HepG2 (cell line): Measurements from ENCODE around the gene CADPS2. TPM values are rescaled to one million over a fixed set of nuclear protein-coding genes. Genes with fewer than 3 reads are reported as not detected.

ENCODE experiments used
- ATAC-seq: fragments of 200-7000 bp; cut with Tn5 transposase; 3 replicates; pipeline ENCODE4 v1.9.1; 2020; ENCODE audit warnings: mild to moderate bottlenecking, moderate library complexity
- BruUV-seq: library from RNA; stranded (reverse); fragments of 400-500 nt; replicated peaks from 2 replicates; lab custom pipeline; 2021; lab: Mats Ljungman, UMichigan
- CTCF ChIA-PET: fragments of 300-600 bp; formaldehyde crosslinking; extraction: SDS; loops from one replicate; lab custom pipeline; 2021; ENCODE audit warnings: low total read pairs, inconsistent platforms, low intra/inter-chr PET ratio; lab: Yijun Ruan, JAX
- POLR2A ChIA-PET: fragments of 350-600 bp; sonication (Branson Sonifier 250); formaldehyde crosslinking; loops from one replicate; lab custom pipeline; 2020; ENCODE audit warnings: antibody characterized with exemption, inconsistent platforms; lab: Yijun Ruan, JAX
- DNase-seq: peaks from one replicate; pipeline ENCODE4 v3.0.0-alpha.2; 2015; ENCODE audit warnings: low spot score
- FAIRE-seq: peaks from 3 replicates; lab custom pipeline; 2011; peaks lifted over from hg19 to GRCh38; lab: Jason Lieb, UNC
- H2AFZ ChIP-seq: one replicate; pipeline ENCODE4 v1.6.1; 2011; ENCODE audit warnings: low read length, inconsistent platforms
- H3K27ac ChIP-seq: fragments of 300-600 bp; 3 replicates; pipeline ENCODE4 v1.8.0; 2011; ENCODE audit warnings: mixed run types, mild to moderate bottlenecking, mixed read lengths, low read length, inconsistent platforms; ENCODE audit not compliant: insufficient read depth; ENCODE audit errors: extremely low read length
- H3K27me3 ChIP-seq, 2 experiments: fragments of 200-600 bp in 1 of 2; 2 replicates in 1 of 2; 3 replicates in 1 of 2; pipeline versions ENCODE4 v1.6.0 to v1.8.0; 2011; ENCODE audit warnings: low read length in 2 of 2, mild to moderate bottlenecking in 2 of 2, moderate library complexity in 2 of 2, inconsistent platforms in 1 of 2; ENCODE audit not compliant: insufficient read depth in 2 of 2, control insufficient read depth in 1 of 2
- H3K36me3 ChIP-seq, 2 experiments: fragments of 200-600 bp in 1 of 2; replicated peaks in 1 of 2; 2 replicates in 1 of 2; 3 replicates in 1 of 2; pipeline versions ENCODE4 v1.5.1 to v1.8.0; 2011; ENCODE audit warnings: low read length in 2 of 2, inconsistent platforms in 1 of 2; ENCODE audit not compliant: insufficient read depth in 2 of 2, control insufficient read depth in 1 of 2
- H3K4me1 ChIP-seq: 2 replicates; pipeline ENCODE4 v1.5.1; 2012; ENCODE audit warnings: low read length, inconsistent platforms; ENCODE audit not compliant: insufficient read depth
- H3K4me2 ChIP-seq: 2 replicates; pipeline ENCODE4 v1.6.0; 2011; ENCODE audit warnings: low read depth, low read length, inconsistent platforms
- H3K4me3 ChIP-seq, 3 experiments: fragments of 200-600 bp in 1 of 3; sonication (generic), shearing (Covaris generic) in 1 of 3; replicated peaks in 1 of 3; 2 replicates each; pipeline ENCODE4 v1.5.1; 2011 to 2016; ENCODE audit warnings: low read length in 3 of 3, inconsistent platforms in 2 of 3, low read depth in 2 of 3, mild to moderate bottlenecking in 2 of 3, control low read depth in 1 of 3, mixed read lengths in 1 of 3; ENCODE audit not compliant: insufficient read depth in 1 of 3
- H3K79me2 ChIP-seq: one replicate; pipeline ENCODE4 v1.6.1; 2011; ENCODE audit warnings: low read length, inconsistent platforms; ENCODE audit not compliant: insufficient read depth
- H3K9ac ChIP-seq: 2 replicates; pipeline ENCODE4 v1.6.0; 2011; ENCODE audit warnings: mild to moderate bottlenecking, low read depth, low read length, inconsistent platforms; ENCODE audit not compliant: insufficient read depth
- H3K9me3 ChIP-seq: 2 replicates; pipeline ENCODE4 v1.5.1; 2012; ENCODE audit warnings: mild to moderate bottlenecking, low read length
- H4K20me1 ChIP-seq: 2 replicates; pipeline ENCODE4 v1.6.0; 2011; ENCODE audit warnings: inconsistent platforms, mild to moderate bottlenecking, low read length, moderate library complexity; ENCODE audit not compliant: insufficient read depth
- CAMTA2 ChIP-seq: sonication (generic); formaldehyde crosslinking; IDR thresholded peaks from 2 replicates; pipeline ENCODE4 v1.4.0; 2020; ENCODE audit warnings: mild to moderate bottlenecking, missing genetic modification reagents, borderline replicate concordance
- KIAA2018 ChIP-seq: sonication (generic); formaldehyde crosslinking; IDR thresholded peaks from 2 replicates; pipeline ENCODE4 v1.5.0; 2020; ENCODE audit warnings: mild to moderate bottlenecking, missing genetic modification reagents, borderline replicate concordance
- RBAK ChIP-seq: sonication (generic); formaldehyde crosslinking; IDR thresholded peaks from 2 replicates; pipeline ENCODE4 v1.5.1; 2020; ENCODE audit warnings: mild to moderate bottlenecking, missing genetic modification reagents
- RXRB ChIP-seq: IDR thresholded peaks from 2 replicates; pipeline ENCODE4 v1.6.1; 2016; ENCODE audit warnings: borderline replicate concordance, missing genetic modification reagents, missing compliant biosample characterization
- SRY ChIP-seq: sonication (generic); formaldehyde crosslinking; IDR thresholded peaks from 2 replicates; pipeline ENCODE4 v1.8.0; 2022; ENCODE audit warnings: mild to moderate bottlenecking, missing genetic modification reagents
- ZNF20 ChIP-seq: sonication (generic); formaldehyde crosslinking; IDR thresholded peaks from 2 replicates; pipeline ENCODE4 v1.4.0; 2020; ENCODE audit warnings: mild to moderate bottlenecking, moderate library complexity, missing genetic modification reagents
- ZNF234 ChIP-seq: sonication (generic); formaldehyde crosslinking; conservative IDR thresholded peaks from 2 replicates; pipeline ENCODE4 v1.5.1; 2020; ENCODE audit warnings: mild to moderate bottlenecking, missing genetic modification reagents
- ZNF333 ChIP-seq: sonication (generic); formaldehyde crosslinking; IDR thresholded peaks from 2 replicates; pipeline ENCODE4 v1.4.0; 2020; ENCODE audit warnings: mild to moderate bottlenecking, missing genetic modification reagents, borderline replicate concordance
- in situ Hi-C: cut with HindIII; loops from 2 replicates; pipeline ENCODE4 v1.10.0; 2017; ENCODE audit warnings: low pct_unique_long_range_greater_than_20kb; ENCODE audit not compliant: extremely low pct_ligation_motif_present
- intact Hi-C: fragments of 100-400 bp; cut with micrococcal nuclease; formaldehyde crosslinking; loops from one replicate; pipeline ENCODE4 v1.10.0; 2022; ENCODE audit not compliant: unreplicated experiment
- polyA plus RNA-seq, 8 experiments: library from polyadenylated mRNA; depleted of rRNA in 3 of 8; stranded (reverse) in 7 of 8; unstranded in 1 of 8; fragments of >200 nt; fragmentation: Illumina TruSeq in 4 of 8; extraction: Trizol in 4 of 8; gene quantifications; 2 replicates each; pipeline versions ENCODE4 v1.2.1 to v1.2.3, GENCODE V29; 2011 to 2016; ENCODE audit warnings: low read depth in 4 of 8, missing spikeins in 1 of 8, mixed read lengths in 1 of 8; ENCODE audit not compliant: insufficient read depth in 1 of 8
- total RNA-seq, 5 experiments: library from RNA; depleted of rRNA; stranded (reverse); fragments of >200 nt; fragmentation: Illumina TruSeq; extraction: Trizol; gene quantifications; 2 replicates each; pipeline ENCODE4 v1.2.3, GENCODE V29; 2016; ENCODE audit warnings: low read depth in 1 of 5
- TF ChIP-seq, protein P1 (sequence below): IDR thresholded peaks from 2 replicates; pipeline ENCODE4 v1.6.1; 2018; ENCODE audit warnings: missing genetic modification reagents

CADPS2 gene
- total and polyA plus RNA-seq, 2 of the 13 experiments (the other 11 are each of a cell fraction or from before 2014, with no cell fraction given): 17.6 to 43.8 TPM

- ATAC-seq: no peak
- Histone ChIP-seq H3K4me2 (no peak overlapping the region), H4K20me1 (no peaks in the 10 kb centered on the region), H3K9me3 (no peaks in the 10 kb centered on the region), H3K27me3 (no peaks in the 10 kb centered on the region), H2AFZ (no peak overlapping the region), H3K4me1 (peaks cover 33% of the 10 kb centered on the region), H3K27ac (no peak overlapping the region), H3K9ac (no peak overlapping the region), H3K36me3 (peaks cover 0 to 3% of the 10 kb centered on the region in 2 experiments; a peak in 2 of 5 replicates), H3K79me2 (no peaks in the 10 kb centered on the region), H3K4me3 (no peak overlapping the region)
- CTCF ChIA-PET: no interaction called here
- FAIRE-seq: no peak
- DNase-seq: no peak
- in situ Hi-C loops (no loop called here), intact Hi-C loops (no loop called here)
- no TSS peak for BruUV-seq
- POLR2A ChIA-PET: no interaction called here
- TF ChIP-seq ZNF20 (CRISPR knock-in tag) (peak; percentile 95), ZNF234 (CRISPR knock-in tag) (no peak), RXRB (CRISPR knock-in tag) (no peak), KIAA2018 (CRISPR knock-in tag) (no peak), SRY (no peak), ZNF333 (CRISPR knock-in tag) (no peak), CAMTA2 (no peak), RBAK (no peak)
- TF ChIP-seq, protein P1, sequence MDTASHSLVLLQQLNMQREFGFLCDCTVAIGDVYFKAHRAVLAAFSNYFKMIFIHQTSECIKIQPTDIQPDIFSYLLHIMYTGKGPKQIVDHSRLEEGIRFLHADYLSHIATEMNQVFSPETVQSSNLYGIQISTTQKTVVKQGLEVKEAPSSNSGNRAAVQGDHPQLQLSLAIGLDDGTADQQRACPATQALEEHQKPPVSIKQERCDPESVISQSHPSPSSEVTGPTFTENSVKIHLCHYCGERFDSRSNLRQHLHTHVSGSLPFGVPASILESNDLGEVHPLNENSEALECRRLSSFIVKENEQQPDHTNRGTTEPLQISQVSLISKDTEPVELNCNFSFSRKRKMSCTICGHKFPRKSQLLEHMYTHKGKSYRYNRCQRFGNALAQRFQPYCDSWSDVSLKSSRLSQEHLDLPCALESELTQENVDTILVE (CRISPR knock-in tag): no peak
Observed at GRCh38 chr7:122850528-122850927, 35.7 kb downstream of the CADPS2 start.
